ENCODE measurements around the gene LAMB3.

GRCh38 chr1:209655411-209656231 is 3.4 kb upstream of the LAMB3 start:
- TF ChIP-seq, protein P1, sequence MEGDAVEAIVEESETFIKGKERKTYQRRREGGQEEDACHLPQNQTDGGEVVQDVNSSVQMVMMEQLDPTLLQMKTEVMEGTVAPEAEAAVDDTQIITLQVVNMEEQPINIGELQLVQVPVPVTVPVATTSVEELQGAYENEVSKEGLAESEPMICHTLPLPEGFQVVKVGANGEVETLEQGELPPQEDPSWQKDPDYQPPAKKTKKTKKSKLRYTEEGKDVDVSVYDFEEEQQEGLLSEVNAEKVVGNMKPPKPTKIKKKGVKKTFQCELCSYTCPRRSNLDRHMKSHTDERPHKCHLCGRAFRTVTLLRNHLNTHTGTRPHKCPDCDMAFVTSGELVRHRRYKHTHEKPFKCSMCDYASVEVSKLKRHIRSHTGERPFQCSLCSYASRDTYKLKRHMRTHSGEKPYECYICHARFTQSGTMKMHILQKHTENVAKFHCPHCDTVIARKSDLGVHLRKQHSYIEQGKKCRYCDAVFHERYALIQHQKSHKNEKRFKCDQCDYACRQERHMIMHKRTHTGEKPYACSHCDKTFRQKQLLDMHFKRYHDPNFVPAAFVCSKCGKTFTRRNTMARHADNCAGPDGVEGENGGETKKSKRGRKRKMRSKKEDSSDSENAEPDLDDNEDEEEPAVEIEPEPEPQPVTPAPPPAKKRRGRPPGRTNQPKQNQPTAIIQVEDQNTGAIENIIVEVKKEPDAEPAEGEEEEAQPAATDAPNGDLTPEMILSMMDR (IDR thresholded peaks at IDR 0.05): no peak
- no peak for TF ChIP-seq POLR2AphosphoS5 (IDR thresholded peaks at IDR 0.05)
